ENCODE measurements around the gene OGT.

DNA sequence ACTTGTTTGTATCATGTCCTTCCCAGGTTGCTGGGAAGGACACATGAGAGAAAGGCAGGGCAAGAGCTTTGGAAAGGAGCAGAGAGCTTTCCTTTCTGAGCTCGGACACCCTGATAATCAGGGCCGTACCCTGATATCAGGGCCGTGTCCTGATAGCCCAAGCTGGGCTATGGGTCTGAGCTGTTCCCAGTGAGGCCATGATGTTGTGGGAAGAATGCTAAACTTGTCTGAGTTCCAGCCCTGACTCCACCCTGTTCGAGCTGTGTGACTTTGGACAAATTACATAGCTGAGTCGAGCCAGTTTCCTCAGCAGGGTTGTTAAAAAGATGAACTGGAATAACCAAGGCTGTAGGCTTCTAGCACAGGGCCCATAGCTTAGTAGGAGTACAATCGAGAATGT lies 88.7 kb downstream of the OGT start:
- TF ChIP-seq, protein P1, sequence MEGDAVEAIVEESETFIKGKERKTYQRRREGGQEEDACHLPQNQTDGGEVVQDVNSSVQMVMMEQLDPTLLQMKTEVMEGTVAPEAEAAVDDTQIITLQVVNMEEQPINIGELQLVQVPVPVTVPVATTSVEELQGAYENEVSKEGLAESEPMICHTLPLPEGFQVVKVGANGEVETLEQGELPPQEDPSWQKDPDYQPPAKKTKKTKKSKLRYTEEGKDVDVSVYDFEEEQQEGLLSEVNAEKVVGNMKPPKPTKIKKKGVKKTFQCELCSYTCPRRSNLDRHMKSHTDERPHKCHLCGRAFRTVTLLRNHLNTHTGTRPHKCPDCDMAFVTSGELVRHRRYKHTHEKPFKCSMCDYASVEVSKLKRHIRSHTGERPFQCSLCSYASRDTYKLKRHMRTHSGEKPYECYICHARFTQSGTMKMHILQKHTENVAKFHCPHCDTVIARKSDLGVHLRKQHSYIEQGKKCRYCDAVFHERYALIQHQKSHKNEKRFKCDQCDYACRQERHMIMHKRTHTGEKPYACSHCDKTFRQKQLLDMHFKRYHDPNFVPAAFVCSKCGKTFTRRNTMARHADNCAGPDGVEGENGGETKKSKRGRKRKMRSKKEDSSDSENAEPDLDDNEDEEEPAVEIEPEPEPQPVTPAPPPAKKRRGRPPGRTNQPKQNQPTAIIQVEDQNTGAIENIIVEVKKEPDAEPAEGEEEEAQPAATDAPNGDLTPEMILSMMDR (IDR thresholded peaks at IDR 0.05) = no peak
- no peak for TF ChIP-seq EP300 (IDR thresholded peaks at IDR 0.05)

Data from gastroesophageal sphincter (tissue), 3 donors.